Urinary bladder (tissue), 4 donors: Measurements from ENCODE around the gene NELL2. TPM values are rescaled to one million over a fixed set of nuclear protein-coding genes. Genes with fewer than 3 reads are reported as not detected.
"Not testable (repeated sequence)": the region's sequence is repeated elsewhere in the genome, so short reads cannot be mapped to it uniquely, and the experiment has no call there.

ENCODE experiments used
- DNase-seq: peaks from one replicate; pipeline ENCODE4 v3.0.0-alpha.2; 2015; ENCODE audit errors: extremely low spot score
- H3K27ac ChIP-seq: one replicate; pipeline ENCODE4 v1.5.1; 2013; ENCODE audit warnings: low read depth, mild to moderate bottlenecking, moderate library complexity
- H3K36me3 ChIP-seq: one replicate; pipeline ENCODE4 v1.6.1; 2013; ENCODE audit warnings: mild to moderate bottlenecking, moderate library complexity; ENCODE audit not compliant: insufficient read depth
- H3K4me1 ChIP-seq: one replicate; pipeline ENCODE4 v1.6.1; 2013; ENCODE audit warnings: mild to moderate bottlenecking, moderate library complexity; ENCODE audit not compliant: insufficient read depth
- H3K4me3 ChIP-seq: one replicate; pipeline ENCODE4 v1.5.1; 2013; ENCODE audit warnings: low read depth, low read length
- WGBS: extraction: QIAGEN DNeasy Blood & Tissue Kit; methylation state at CpG from one replicate; pipeline ENCODE4 v1.1.7; 2013; 5-methylcytosine and 5-hydroxymethylcytosine counted together
- polyA plus RNA-seq: library from polyadenylated mRNA; stranded (reverse); fragments of 200-250 nt; gene quantifications from one replicate; pipeline ENCODE4 v1.2.3, GENCODE V29; 2013
- total RNA-seq: library from RNA; depleted of rRNA; stranded (reverse); fragments of >200 nt; gene quantifications from one replicate; pipeline ENCODE4 v1.2.3, GENCODE V29; 2014
- donor health status: healthy with polysubstance abuse.
- donor health status: healthy.

Gene NELL2
- total and polyA plus RNA-seq, 2 donors = 21.7 to 28.1 TPM

DNA sequence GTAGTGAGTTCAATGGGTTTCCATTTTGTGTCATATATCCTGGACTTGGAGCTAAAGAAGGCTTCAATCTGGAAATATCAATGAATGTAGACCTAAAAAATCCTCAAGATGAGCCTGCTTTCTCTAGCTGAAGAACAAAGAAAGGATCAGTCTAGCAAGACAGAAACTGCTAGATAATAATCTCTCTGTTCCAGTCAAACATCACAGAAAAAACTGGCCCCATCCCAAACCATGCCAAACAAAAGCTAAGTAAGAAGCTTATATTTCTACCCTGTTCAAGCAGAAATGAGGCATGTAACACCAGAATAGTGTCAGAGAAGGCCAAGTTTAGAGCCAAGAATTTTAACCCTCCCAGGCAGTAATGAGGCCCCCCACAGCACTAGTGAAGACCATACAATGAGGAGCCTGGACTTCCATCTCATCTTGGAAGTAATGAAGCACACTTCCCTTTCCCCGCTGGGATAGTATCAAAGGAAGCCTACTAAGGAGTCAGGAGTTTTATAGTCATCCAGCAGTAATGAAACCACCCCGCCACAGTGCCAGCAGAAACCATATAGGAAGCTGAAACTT lies 95.8 kb downstream of the NELL2 start:
- H3K36me3 ChIP-seq = no peaks in the 10 kb centered on the region
- DNase-seq = no peak
- no peaks in the 10 kb centered on the region for H3K4me1 ChIP-seq
- WGBS = 96% methylated on average over 2 of the region's 2 CpGs
- H3K27ac ChIP-seq = no peak overlapping the region
- no peak overlapping the region for H3K4me3 ChIP-seq

DNA sequence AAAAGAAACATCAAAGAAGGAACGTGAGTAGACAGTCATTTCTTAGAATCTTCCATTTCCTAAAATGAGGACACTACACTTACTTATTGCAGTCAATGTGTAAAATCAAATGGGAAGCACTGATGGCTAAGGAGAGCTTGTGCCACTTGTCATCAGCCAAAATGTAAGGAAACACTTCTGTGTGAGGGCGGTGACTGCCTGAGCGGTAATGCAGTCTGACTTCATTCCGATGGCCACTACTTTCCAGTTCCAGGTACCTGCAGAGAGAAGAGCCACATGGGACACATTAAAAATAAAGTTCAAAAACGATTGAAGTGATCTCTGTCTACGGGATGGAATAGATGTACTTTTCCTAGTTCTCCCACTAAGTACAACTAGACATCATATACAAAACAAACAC lies 96.3 kb downstream of the NELL2 start:
- H3K4me1 ChIP-seq = no peaks in the 10 kb centered on the region
- WGBS = 90% methylated on average over 6 of the region's 6 CpGs
- DNase-seq = no peak

DNA sequence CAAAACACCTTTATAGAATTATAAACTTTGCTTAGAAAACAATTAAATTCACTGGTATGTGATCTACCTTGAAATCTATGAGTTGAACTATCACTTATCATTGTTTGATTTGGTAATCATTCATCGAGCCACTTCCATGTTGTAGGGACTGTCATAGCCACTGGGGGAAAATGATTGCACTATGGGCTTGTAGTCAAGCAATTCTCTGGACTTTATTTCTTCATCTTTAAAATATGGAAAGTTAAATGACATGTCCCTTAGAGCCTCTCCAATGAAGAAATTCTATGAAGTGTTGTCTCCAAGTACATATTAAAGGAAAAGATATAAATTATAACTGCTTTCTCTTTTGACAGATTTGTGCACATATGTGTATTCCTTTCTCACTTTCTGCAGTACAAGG lies 97.3 kb downstream of the NELL2 start:
- no peaks in the 10 kb centered on the region for H3K36me3 ChIP-seq
- no peak for DNase-seq
- no peak overlapping the region for H3K4me3 ChIP-seq
- no peak overlapping the region for H3K27ac ChIP-seq
- no peaks in the 10 kb centered on the region for H3K4me1 ChIP-seq
- 95% methylated on average over 1 of the region's 1 CpG for WGBS

More for the DNA sequence above, 96.3 kb downstream of the NELL2 start:
- Histone ChIP-seq H3K4me3 (no peak overlapping the region), H3K27ac (no peak overlapping the region), H3K36me3 (no peaks in the 10 kb centered on the region)

GRCh38 chr12:44777044-44777443 lies 99.1 kb downstream of the NELL2 start:
- no peak for DNase-seq
- Histone ChIP-seq H3K4me3 (no peak overlapping the region), H3K36me3 (no peaks in the 10 kb centered on the region), H3K4me1 (no peaks in the 10 kb centered on the region), H3K27ac (no peak overlapping the region)
- 95% methylated on average over 1 of the region's 1 CpG for WGBS

GRCh38 chr12:44775901-44776300 lies 100.2 kb downstream of the NELL2 start:
- 83% methylated on average over 6 of the region's 6 CpGs for WGBS
- DNase-seq = no peak

DNA sequence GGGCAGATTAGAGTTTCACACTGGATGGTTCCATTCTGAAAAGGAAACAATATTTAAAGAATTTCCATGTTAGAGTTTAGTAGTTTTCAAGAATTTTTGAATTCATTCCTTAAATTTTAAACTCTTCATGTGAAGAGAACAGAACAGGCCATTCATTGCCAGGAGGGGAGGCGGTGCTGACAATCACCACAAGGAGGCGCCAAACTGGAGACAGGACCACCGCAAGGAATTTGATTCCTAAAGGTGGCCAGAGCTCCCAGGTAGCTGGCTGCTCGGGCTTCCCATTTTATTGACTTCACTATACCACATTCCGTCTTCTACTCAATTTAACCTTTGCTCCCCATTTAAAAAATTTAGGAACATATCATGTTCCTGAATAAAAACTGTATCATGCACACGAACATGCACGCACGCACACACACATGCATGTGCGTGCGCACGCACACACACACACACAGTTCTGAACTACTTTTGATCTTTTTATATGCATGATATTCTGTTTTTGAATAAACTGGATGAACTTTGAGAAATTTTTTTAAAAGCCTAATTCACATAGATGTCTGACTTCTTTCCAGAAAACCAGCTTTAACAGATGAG lies 101.2 kb downstream of the NELL2 start:
- no peak for DNase-seq
- WGBS = 77% methylated on average over 11 of the region's 11 CpGs

More at GRCh38 chr12:44775901-44776300, 100.2 kb downstream of the NELL2 start:
- no peaks in the 10 kb centered on the region for H3K36me3 ChIP-seq
- H3K27ac ChIP-seq = no peak overlapping the region
- no peak overlapping the region for H3K4me3 ChIP-seq
- no peaks in the 10 kb centered on the region for H3K4me1 ChIP-seq

DNA sequence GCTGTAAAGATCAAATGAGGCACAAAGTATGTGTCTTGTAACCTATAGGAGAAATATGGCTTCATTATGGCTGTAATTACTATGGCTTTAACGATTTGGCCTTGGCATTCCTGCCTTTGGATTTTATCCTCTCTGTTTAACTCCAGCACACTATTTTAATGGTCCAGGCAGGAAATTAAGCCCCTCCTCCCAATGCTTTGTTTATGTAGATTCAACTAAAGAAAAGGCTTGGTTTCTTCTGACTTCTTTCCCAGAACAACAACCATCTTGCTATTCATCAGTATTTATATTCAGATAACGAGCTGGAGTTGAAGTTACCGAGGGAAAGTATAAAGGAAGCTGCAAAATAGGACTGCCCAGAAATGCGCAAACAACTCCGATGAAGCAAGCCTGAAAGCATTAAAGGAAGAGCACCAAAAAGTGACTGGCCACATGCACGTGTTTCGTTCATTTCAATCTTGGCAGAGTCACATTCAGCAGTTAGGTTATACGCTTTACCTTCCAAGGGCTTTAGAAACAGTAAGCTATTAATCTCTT lies 104.6 kb downstream of the NELL2 start:
- 52% methylated on average over 8 of the region's 8 CpGs for WGBS
- H3K27ac ChIP-seq = no peak overlapping the region

More for the DNA sequence above, 101.2 kb downstream of the NELL2 start:
- Histone ChIP-seq H3K27ac (no peak overlapping the region), H3K36me3 (no peaks in the 10 kb centered on the region), H3K4me3 (no peak overlapping the region), H3K4me1 (no peaks in the 10 kb centered on the region)

DNA sequence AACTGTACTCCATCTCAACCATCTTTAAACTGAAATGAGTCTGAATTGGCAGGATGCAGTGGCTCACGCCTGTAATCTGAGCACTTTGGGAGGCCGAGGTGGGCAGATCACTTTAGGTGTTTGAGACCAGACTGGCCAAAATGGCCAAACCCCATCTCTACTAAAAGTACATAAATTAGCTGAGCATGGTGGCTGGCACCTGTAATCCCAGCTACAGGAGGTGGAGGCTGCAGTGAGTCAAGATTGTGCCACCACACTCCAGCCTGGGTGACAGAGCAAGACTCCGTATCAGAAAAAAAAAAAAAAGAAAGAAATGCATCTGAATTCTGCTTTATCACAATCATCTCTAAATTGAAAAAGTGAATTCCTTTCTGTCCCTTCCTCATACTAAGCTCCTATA lies 110.3 kb downstream of the NELL2 start:
- 89% methylated on average over 3 of the region's 3 CpGs for WGBS
- H3K4me3 ChIP-seq = no peak overlapping the region
- DNase-seq = no peak
- no peak overlapping the region for H3K27ac ChIP-seq
- no peaks in the 10 kb centered on the region for H3K4me1 ChIP-seq
- H3K36me3 ChIP-seq = no peaks in the 10 kb centered on the region

More for the DNA sequence above, 104.6 kb downstream of the NELL2 start:
- no peaks in the 10 kb centered on the region for H3K4me1 ChIP-seq
- H3K4me3 ChIP-seq = no peak overlapping the region
- no peak for DNase-seq
- no peaks in the 10 kb centered on the region for H3K36me3 ChIP-seq

DNA sequence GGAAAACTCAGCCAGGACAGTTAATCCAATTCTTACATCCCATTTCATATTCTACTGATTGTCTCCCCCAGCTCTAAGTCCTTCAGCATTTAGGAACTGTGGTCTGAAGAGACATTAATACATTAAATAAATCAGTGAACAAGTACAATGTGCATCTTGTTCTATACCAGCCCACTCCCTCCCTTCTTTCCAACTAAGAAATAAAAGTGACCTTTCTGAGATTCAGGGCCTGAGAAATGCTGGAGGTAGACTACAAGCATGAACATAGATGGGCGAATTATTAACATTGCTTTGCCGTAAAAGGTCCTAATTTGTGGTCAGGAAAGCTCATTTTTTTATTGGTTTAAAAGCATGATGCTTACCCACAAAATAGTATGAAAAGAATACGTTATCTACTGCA lies 113.1 kb downstream of the NELL2 start:
- H3K4me3 ChIP-seq = no peak overlapping the region
- H3K27ac ChIP-seq = no peak overlapping the region
- 60% methylated on average over 3 of the region's 3 CpGs for WGBS
- no peaks in the 10 kb centered on the region for H3K4me1 ChIP-seq
- no peaks in the 10 kb centered on the region for H3K36me3 ChIP-seq
- DNase-seq = no peak

DNA sequence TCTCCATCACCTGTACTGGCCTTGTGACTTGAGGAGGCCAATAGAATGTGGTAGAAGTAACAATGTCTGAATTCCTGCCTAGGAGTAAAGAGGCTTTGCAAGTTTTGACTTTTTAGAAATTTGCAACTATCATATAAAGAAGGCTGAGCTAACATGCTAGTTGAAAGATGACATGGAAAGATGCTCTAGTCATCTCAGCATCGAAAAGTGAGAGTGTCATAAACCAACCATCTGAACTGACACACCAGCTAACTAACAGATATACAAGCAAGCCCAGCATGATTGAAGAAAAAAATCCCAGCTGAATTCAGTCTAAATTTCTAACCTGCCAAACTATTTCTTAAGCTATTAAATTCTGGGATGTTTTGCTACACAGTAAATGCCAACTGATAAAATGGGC lies 116.8 kb downstream of the NELL2 start:
- no peak for DNase-seq
- 96% methylated on average over 1 of the region's 1 CpG for WGBS

GRCh38 chr12:44750468-44750867 lies 125.6 kb downstream of the NELL2 start:
- H3K27ac ChIP-seq = no peak overlapping the region
- H3K36me3 ChIP-seq = no peaks in the 10 kb centered on the region
- WGBS = 84% methylated on average over 3 of the region's 3 CpGs
- DNase-seq = no peak
- no peaks in the 10 kb centered on the region for H3K4me1 ChIP-seq
- no peak overlapping the region for H3K4me3 ChIP-seq

More for the DNA sequence above, 116.8 kb downstream of the NELL2 start:
- H3K27ac ChIP-seq = no peak overlapping the region
- H3K4me1 ChIP-seq = no peaks in the 10 kb centered on the region
- H3K4me3 ChIP-seq = no peak overlapping the region
- no peaks in the 10 kb centered on the region for H3K36me3 ChIP-seq

DNA sequence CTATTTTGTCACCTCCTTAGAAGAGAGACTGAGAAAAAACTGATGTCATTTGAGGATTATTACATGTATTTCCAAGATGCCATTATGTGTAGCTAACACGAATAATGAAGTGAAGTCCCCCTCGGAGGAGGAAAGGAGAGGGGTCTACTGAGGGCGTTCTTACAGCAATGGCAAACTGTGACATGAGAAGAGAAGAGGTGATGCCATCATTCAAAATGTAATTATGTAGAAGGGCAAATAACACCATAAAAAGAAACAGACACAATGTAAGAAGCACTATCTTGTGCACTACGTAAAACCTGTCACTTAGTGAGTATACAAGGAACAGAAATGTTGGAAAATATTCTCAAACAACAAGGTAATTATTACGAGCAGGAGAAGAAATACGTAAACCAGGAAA lies 126.5 kb downstream of the NELL2 start:
- 77% methylated on average over 6 of the region's 6 CpGs for WGBS
- Histone ChIP-seq H3K27ac (no peak overlapping the region), H3K4me1 (no peaks in the 10 kb centered on the region), H3K36me3 (no peaks in the 10 kb centered on the region), H3K4me3 (no peak overlapping the region)
- DNase-seq = no peak

DNA sequence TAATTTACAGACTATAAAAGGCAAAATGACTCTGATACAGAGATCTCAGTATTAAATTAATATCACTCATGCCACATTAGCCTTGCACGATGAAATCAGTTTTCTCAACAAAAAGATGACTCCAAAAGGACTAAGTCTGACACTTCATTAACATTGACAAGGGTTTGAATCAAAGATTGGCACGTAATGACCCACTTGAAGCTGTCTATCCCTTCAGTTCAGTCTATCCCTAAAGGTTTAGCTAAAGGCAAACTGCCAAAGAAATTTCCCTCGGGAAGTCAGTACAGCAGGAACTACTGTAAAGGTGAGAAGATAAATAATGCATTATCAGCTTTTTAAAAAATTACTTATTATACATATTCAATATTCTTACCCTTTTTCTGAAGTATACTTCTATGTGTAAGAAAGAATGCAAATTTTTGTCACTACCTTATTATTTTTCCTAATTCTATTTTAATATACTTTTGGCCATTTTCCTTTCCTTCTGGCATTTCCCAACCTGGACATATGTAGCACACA lies 127.1 kb downstream of the NELL2 start:
- no peaks in the 10 kb centered on the region for H3K4me1 ChIP-seq
- H3K36me3 ChIP-seq = no peaks in the 10 kb centered on the region
- no peak overlapping the region for H3K4me3 ChIP-seq
- 66% methylated on average over 3 of the region's 3 CpGs for WGBS
- no peak overlapping the region for H3K27ac ChIP-seq
- DNase-seq = no peak

DNA sequence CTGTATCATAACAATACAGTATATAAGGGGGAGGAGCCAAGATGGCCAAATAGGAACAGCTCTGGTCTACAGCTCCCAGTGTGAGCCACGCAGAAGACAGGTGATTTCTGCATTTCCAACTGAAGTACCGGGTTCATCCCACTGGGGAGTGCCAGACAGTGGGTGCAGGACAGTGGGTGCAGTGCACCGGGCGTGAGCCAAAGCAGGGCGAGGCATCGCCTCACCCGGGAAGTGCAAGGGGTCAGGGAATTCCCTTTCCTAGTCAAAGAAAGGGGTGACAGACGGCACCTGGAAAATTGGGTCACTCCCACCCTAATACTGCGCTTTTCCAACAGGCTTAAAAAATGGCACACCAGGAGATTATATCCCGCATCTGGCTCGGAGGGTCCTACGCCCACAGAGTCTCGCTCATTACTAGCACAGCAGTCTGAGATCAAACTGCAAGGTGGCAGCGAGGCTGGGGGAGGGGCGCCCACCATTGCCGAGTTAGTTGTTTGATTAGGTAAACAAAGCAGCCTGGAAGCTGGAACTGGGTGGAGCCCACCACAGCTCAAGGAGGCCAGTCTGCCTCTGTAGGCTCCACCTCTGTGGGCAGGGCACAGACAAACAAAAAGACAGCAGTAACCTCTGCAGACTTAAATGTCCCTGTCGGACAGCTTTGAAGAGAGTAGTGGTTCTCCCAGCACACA lies 134.7 kb downstream of the NELL2 start:
- DNase-seq, H3K4me3 ChIP-seq, H3K27ac ChIP-seq, H3K36me3 ChIP-seq, H3K4me1 ChIP-seq: not testable (repeated sequence)
- WGBS = 97% methylated on average over 16 of the region's 17 CpGs
